ENCODE data around the gene C1QTNF6.

C1QTNF6 gene

GRCh38 chr22:37162221-37163095 is 25.6 kb downstream of the C1QTNF6 start:
- DNase-seq (ENCODE audit: low read depth in 2 of 2) = peak; percentile 72 to 77

- DNase-seq (ENCODE audit: low read depth in 2 of 2) = no peak
Observed at GRCh38 chr22:37161443-37161842, 26.6 kb downstream of the C1QTNF6 start.

- no peak for DNase-seq (ENCODE audit: low read depth in 2 of 2)
Observed at GRCh38 chr22:37160027-37160426, 28.0 kb downstream of the C1QTNF6 start.

GRCh38 chr22:37158963-37159290 is 29.1 kb downstream of the C1QTNF6 start:
- no peak for DNase-seq (ENCODE audit: low read depth in 2 of 2)

GRCh38 chr22:37157516-37158285 is 30.3 kb downstream of the C1QTNF6 start:
- no peak for DNase-seq (ENCODE audit: low read depth in 2 of 2)

GRCh38 chr22:37156686-37157435 is 31.2 kb downstream of the C1QTNF6 start:
- DNase-seq (ENCODE audit: low read depth in 2 of 2) = no peak

- DNase-seq (ENCODE audit: low read depth in 2 of 2) = no peak
Observed at GRCh38 chr22:37155971-37156370, 32.1 kb downstream of the C1QTNF6 start.

GRCh38 chr22:37154925-37155712 is 32.9 kb downstream of the C1QTNF6 start:
- DNase-seq (ENCODE audit: low read depth in 2 of 2) = no peak

- no peak for DNase-seq (ENCODE audit: low read depth in 2 of 2)
Observed at GRCh38 chr22:37153901-37154300, 34.1 kb downstream of the C1QTNF6 start.

- no peak for DNase-seq (ENCODE audit: low read depth in 2 of 2)
Observed at GRCh38 chr22:37151401-37151800, 36.6 kb downstream of the C1QTNF6 start.

- no peak for DNase-seq (ENCODE audit: low read depth in 2 of 2)
Observed at GRCh38 chr22:37150701-37151100, 37.3 kb downstream of the C1QTNF6 start.

- no peak for DNase-seq (ENCODE audit: low read depth in 2 of 2)
Observed at GRCh38 chr22:37148742-37149665, 39.0 kb downstream of the C1QTNF6 start.

- no peak for DNase-seq (ENCODE audit: low read depth in 2 of 2)
Observed at GRCh38 chr22:37148031-37148651, 39.9 kb downstream of the C1QTNF6 start.

- DNase-seq (ENCODE audit: low read depth in 2 of 2) = no peak
Observed at GRCh38 chr22:37147186-37147990, 40.7 kb downstream of the C1QTNF6 start.

GRCh38 chr22:37146507-37147180 is 41.4 kb downstream of the C1QTNF6 start:
- no peak for DNase-seq (ENCODE audit: low read depth in 2 of 2)

- no peak for DNase-seq (ENCODE audit: low read depth in 2 of 2)
Observed at GRCh38 chr22:37146051-37146385, 42.0 kb downstream of the C1QTNF6 start.

- DNase-seq (ENCODE audit: low read depth in 2 of 2) = no peak
Observed at GRCh38 chr22:37145180-37146050, 42.6 kb downstream of the C1QTNF6 start.

GRCh38 chr22:37144180-37144554 is 43.9 kb downstream of the C1QTNF6 start:
- DNase-seq (ENCODE audit: low read depth in 2 of 2) = no peak

Data from stimulated activated CD8-positive, alpha-beta memory T cell treated with anti-CD3 and anti-CD28 coated beads, Interleukin-15, amount 100 ng/mL, for 48 hours (primary cell).